CD14-positive monocyte (primary cell): ENCODE results near the gene LAMP1. TPM values are rescaled to one million over a fixed set of nuclear protein-coding genes. Genes with fewer than 3 reads are reported as not detected.
A peak's percentile ranks its signal among the peaks of the same experiment; 100 is the strongest.

Experiments
- DNase-seq, 3 donors: peaks; one replicate each; pipeline ENCODE4 v3.0.0-alpha.2; 2011 to 2022
- H2AFZ ChIP-seq: 2 replicates; pipeline ENCODE4 v1.6.0; 2012; ENCODE audit warnings: mild to moderate bottlenecking, low read depth, low read length, inconsistent platforms; ENCODE audit not compliant: insufficient read depth, poor library complexity, severe bottlenecking
- H3K27ac ChIP-seq, 2 donors: 1 replicate in 1 of 2; 2 replicates in 1 of 2; pipeline ENCODE4 v1.5.1; 2012 to 2013; ENCODE audit warnings: low read length in 2 of 2, control low read depth in 1 of 2, inconsistent platforms in 1 of 2, low read depth in 1 of 2, mild to moderate bottlenecking in 1 of 2
- H3K27me3 ChIP-seq, 2 donors: one replicate each; pipeline versions ENCODE4 v1.6.0 to v1.6.1; 2011 to 2013; ENCODE audit warnings: low read length in 2 of 2; ENCODE audit not compliant: control insufficient read depth in 2 of 2, insufficient read depth in 2 of 2
- H3K36me3 ChIP-seq, 2 donors: replicated peaks in 1 of 2; 1 replicate in 1 of 2; 2 replicates in 1 of 2; pipeline versions ENCODE4 v1.5.1 to v1.6.1; 2012 to 2013; ENCODE audit warnings: low read length in 2 of 2, control low read depth in 1 of 2, inconsistent platforms in 1 of 2, mild to moderate bottlenecking in 1 of 2; ENCODE audit not compliant: insufficient read depth in 2 of 2, control insufficient read depth in 1 of 2
- H3K4me1 ChIP-seq, 2 donors: 1 replicate in 1 of 2; 2 replicates in 1 of 2; pipeline versions ENCODE4 v1.5.1 to v1.6.1; 2012 to 2013; ENCODE audit warnings: low read length in 2 of 2, control low read depth in 1 of 2, inconsistent platforms in 1 of 2, mild to moderate bottlenecking in 1 of 2, moderate library complexity in 1 of 2; ENCODE audit not compliant: insufficient read depth in 2 of 2, control insufficient read depth in 1 of 2
- H3K4me2 ChIP-seq: replicated peaks from 2 replicates; pipeline ENCODE3; 2012; ENCODE audit warnings: low read length, moderate library complexity, mild to moderate bottlenecking; ENCODE audit not compliant: poor library complexity, severe bottlenecking; ENCODE audit errors: extremely low read depth
- H3K4me3 ChIP-seq, 3 experiments: fragments of 200-600 bp in 1 of 3; sonication (generic) in 1 of 3; replicated peaks in 1 of 3; 1 replicate in 2 of 3; 2 replicates in 1 of 3; pipeline ENCODE4 v1.5.1; 2011 to 2013; ENCODE audit warnings: low read length in 3 of 3, mild to moderate bottlenecking in 3 of 3, control low read depth in 2 of 3, low read depth in 2 of 3, inconsistent platforms in 1 of 3, moderate library complexity in 1 of 3
- H3K79me2 ChIP-seq: 2 replicates; pipeline ENCODE4 v1.6.0; 2012; ENCODE audit warnings: mild to moderate bottlenecking, control low read depth, inconsistent platforms, low read length, moderate library complexity; ENCODE audit not compliant: insufficient read depth
- H3K9ac ChIP-seq: 2 replicates; pipeline ENCODE4 v1.6.0; 2017; ENCODE audit warnings: low read length, mild to moderate bottlenecking; ENCODE audit not compliant: insufficient read depth, poor library complexity, severe bottlenecking
- H3K9me3 ChIP-seq, 2 donors: replicated peaks in 1 of 2; 1 replicate in 1 of 2; 2 replicates in 1 of 2; pipeline versions ENCODE4 v1.5.1 to v1.6.1; 2012 to 2013; ENCODE audit warnings: low read length in 2 of 2, control low read depth in 1 of 2; ENCODE audit not compliant: control insufficient read depth in 1 of 2, insufficient read depth in 1 of 2
- H4K20me1 ChIP-seq: 2 replicates; pipeline ENCODE4 v1.6.0; 2012; ENCODE audit warnings: mild to moderate bottlenecking, low read length, control low read depth, moderate library complexity; ENCODE audit not compliant: insufficient read depth
- H3K27ac Mint-ChIP-seq, 7 donors: one replicate each; pipeline ENCODE4 v1.8.0; 2020; ENCODE audit warnings: mild to moderate bottlenecking in 7 of 7, mixed read lengths in 7 of 7, moderate library complexity in 6 of 7, inconsistent platforms in 2 of 7
- H3K27me3 Mint-ChIP-seq, 3 donors: one replicate each; pipeline ENCODE4 v1.8.0; 2021 to 2022; ENCODE audit warnings: low read depth in 3 of 3, mild to moderate bottlenecking in 3 of 3, mixed read lengths in 3 of 3, moderate library complexity in 3 of 3, inconsistent platforms in 1 of 3
- H3K36me3 Mint-ChIP-seq, 2 donors: one replicate each; pipeline ENCODE4 v1.8.0; 2020; ENCODE audit warnings: mixed read lengths in 2 of 2, inconsistent platforms in 1 of 2, mild to moderate bottlenecking in 1 of 2
- H3K4me1 Mint-ChIP-seq: one replicate; pipeline ENCODE4 v1.8.0; 2020; ENCODE audit warnings: mild to moderate bottlenecking, mixed read lengths
- H3K4me3 Mint-ChIP-seq, 2 donors: one replicate each; pipeline ENCODE4 v1.8.0; 2020; ENCODE audit warnings: mild to moderate bottlenecking in 2 of 2, mixed read lengths in 2 of 2, moderate library complexity in 1 of 2
- H3K9me3 Mint-ChIP-seq, 7 donors: one replicate each; pipeline ENCODE4 v1.8.0; 2020 to 2022; ENCODE audit warnings: mixed read lengths in 7 of 7, mild to moderate bottlenecking in 6 of 7, moderate library complexity in 6 of 7, inconsistent platforms in 2 of 7
- CTCF ChIP-seq: fragments of 200-600 bp; IDR thresholded peaks from one replicate; pipeline ENCODE4 v1.8.0; 2022; ENCODE audit warnings: antibody characterized with exemption, mild to moderate bottlenecking
- WGBS: methylation state at CpG from one replicate; pipeline ENCODE4 v1.1.5; 2013; ENCODE audit warnings: missing lambda C conversion rate; ENCODE audit not compliant: insufficient coverage; 5-methylcytosine and 5-hydroxymethylcytosine counted together
- intact Hi-C, 2 donors: fragments of 100-400 bp; cut with micrococcal nuclease; formaldehyde crosslinking; loops; one replicate each; pipeline versions ENCODE4 v1.15.0 to v1.15.1; 2023
- polyA plus RNA-seq, 3 donors: library from polyadenylated mRNA; depleted of rRNA in 1 of 3; unstranded in 2 of 3; stranded (reverse) in 1 of 3; fragments of 300-500 nt in 2 of 3; fragments of >200 nt in 1 of 3; fragmentation: Illumina TruSeq in 2 of 3; gene quantifications; 1 replicate in 2 of 3; 2 replicates in 1 of 3; pipeline ENCODE4 v1.2.3, GENCODE V29; 2012 to 2021

LAMP1 gene
- polyA plus RNA-seq, 3 donors, result 22.0 to 122 (median 24.5) TPM

- H3K4me1 Mint-ChIP-seq, result no peaks in the 10 kb centered on the region
- peaks cover 11 to 14% of the 10 kb centered on the region in 2 donors for H3K36me3 Mint-ChIP-seq
- no peak for DNase-seq
- intact Hi-C loops, result no loop called here
- no peaks in the 10 kb centered on the region for H3K27me3 ChIP-seq
- H3K9me3 Mint-ChIP-seq, result peaks cover 0 to 6% (median 0%) of the 10 kb centered on the region in 7 donors
- peaks cover 6 to 8% of the 10 kb centered on the region in 2 donors for H3K36me3 ChIP-seq
- H3K9ac ChIP-seq, result no peak overlapping the region
- H3K4me3 ChIP-seq, result no peak overlapping the region
- no peak overlapping the region for H3K27ac ChIP-seq
- H3K4me2 ChIP-seq, result no peak overlapping the region
- H3K27me3 Mint-ChIP-seq, result peaks cover 4 to 8% (median 7%) of the 10 kb centered on the region in 3 donors
- H3K4me3 Mint-ChIP-seq, result no peak overlapping the region
- H3K9me3 ChIP-seq, result no peaks in the 10 kb centered on the region
- H4K20me1 ChIP-seq, result no peaks in the 10 kb centered on the region
- peak overlapping the region in 1 of 7 donors; percentile 39 for H3K27ac Mint-ChIP-seq
- H2AFZ ChIP-seq, result no peak overlapping the region
- H3K4me1 ChIP-seq, result no peaks in the 10 kb centered on the region
- WGBS, result 97% methylated on average over 6 of the region's 12 CpGs
- H3K79me2 ChIP-seq, result no peaks in the 10 kb centered on the region
- no peak for TF ChIP-seq CTCF
Observed at GRCh38 chr13:113328851-113329250, 31.8 kb downstream of the LAMP1 start.

GRCh38 chr13:113329656-113330312, 32.7 kb downstream of the LAMP1 start:
- no peak overlapping the region for H3K27ac Mint-ChIP-seq
- H3K4me2 ChIP-seq, result no peak overlapping the region
- intact Hi-C loops, result no loop called here
- H2AFZ ChIP-seq, result no peak overlapping the region
- no peak overlapping the region for H3K4me3 Mint-ChIP-seq
- H3K79me2 ChIP-seq, result no peaks in the 10 kb centered on the region
- no peaks in the 10 kb centered on the region for H4K20me1 ChIP-seq
- peaks cover 6 to 11% (median 7%) of the 10 kb centered on the region in 3 donors for H3K27me3 Mint-ChIP-seq
- H3K9me3 ChIP-seq, result no peaks in the 10 kb centered on the region
- H3K27ac ChIP-seq, result no peak overlapping the region
- H3K9ac ChIP-seq, result no peak overlapping the region
- H3K36me3 Mint-ChIP-seq, result peaks cover 4 to 5% of the 10 kb centered on the region in 2 donors
- no peaks in the 10 kb centered on the region for H3K36me3 ChIP-seq
- no peaks in the 10 kb centered on the region for H3K4me1 ChIP-seq
- H3K9me3 Mint-ChIP-seq, result peaks cover 0 to 8% (median 0%) of the 10 kb centered on the region in 7 donors
- no peaks in the 10 kb centered on the region for H3K27me3 ChIP-seq
- WGBS, result 97% methylated on average over 14 of the region's 22 CpGs
- no peak for DNase-seq
- no peaks in the 10 kb centered on the region for H3K4me1 Mint-ChIP-seq
- no peak overlapping the region for H3K4me3 ChIP-seq
- no peak for TF ChIP-seq CTCF
